Muscle of leg (tissue), 11 donors: ENCODE results near the gene CEP135. TPM values are rescaled to one million over a fixed set of nuclear protein-coding genes. Genes with fewer than 3 reads are reported as not detected.

Experiments
- DNase-seq: peaks from one replicate; pipeline ENCODE4 v3.0.0; 2013
- H3K27ac ChIP-seq: one replicate; pipeline ENCODE4 v1.5.1; 2013; ENCODE audit warnings: mild to moderate bottlenecking, low read length, control low read depth
- H3K27me3 ChIP-seq: one replicate; pipeline ENCODE4 v1.6.1; 2013; ENCODE audit warnings: low read length; ENCODE audit not compliant: control insufficient read depth, insufficient read depth
- H3K36me3 ChIP-seq: one replicate; pipeline ENCODE4 v1.6.1; 2013; ENCODE audit warnings: low read length; ENCODE audit not compliant: control insufficient read depth, insufficient read depth
- H3K4me1 ChIP-seq: one replicate; pipeline ENCODE4 v1.6.1; 2013; ENCODE audit warnings: low read length; ENCODE audit not compliant: control insufficient read depth, insufficient read depth
- H3K4me3 ChIP-seq: one replicate; pipeline ENCODE4 v1.5.1; 2013; ENCODE audit warnings: low read length, control low read depth
- H3K9me3 ChIP-seq: replicated peaks from 2 replicates; pipeline ENCODE4 v1.6.1; 2013; ENCODE audit warnings: low read depth, low read length; ENCODE audit not compliant: control insufficient read depth
- WGBS: methylation state at CpG from one replicate; pipeline ENCODE4 v1.1.5; 2013; ENCODE audit warnings: missing lambda C conversion rate; ENCODE audit not compliant: insufficient coverage; 5-methylcytosine and 5-hydroxymethylcytosine counted together
- polyA plus RNA-seq, 8 donors: library from polyadenylated mRNA; unstranded; fragments of 120-200 nt; gene quantifications; one replicate each; pipeline versions ENCODE4 v1.2.1 to v1.2.3, GENCODE V29; 2013; ENCODE audit warnings: inconsistent platforms in 1 of 8, low replicate concordance in 1 of 8; ENCODE audit not compliant: insufficient read length in 8 of 8, insufficient read depth in 1 of 8
- total RNA-seq: library from RNA; stranded (reverse); fragments of 120-200 nt; gene quantifications from one replicate; pipeline ENCODE4 v1.2.4, GENCODE V29; 2013

Gene CEP135
- total and polyA plus RNA-seq, 9 donors: 4.4 to 8.2 (median 5.5) TPM

DNA sequence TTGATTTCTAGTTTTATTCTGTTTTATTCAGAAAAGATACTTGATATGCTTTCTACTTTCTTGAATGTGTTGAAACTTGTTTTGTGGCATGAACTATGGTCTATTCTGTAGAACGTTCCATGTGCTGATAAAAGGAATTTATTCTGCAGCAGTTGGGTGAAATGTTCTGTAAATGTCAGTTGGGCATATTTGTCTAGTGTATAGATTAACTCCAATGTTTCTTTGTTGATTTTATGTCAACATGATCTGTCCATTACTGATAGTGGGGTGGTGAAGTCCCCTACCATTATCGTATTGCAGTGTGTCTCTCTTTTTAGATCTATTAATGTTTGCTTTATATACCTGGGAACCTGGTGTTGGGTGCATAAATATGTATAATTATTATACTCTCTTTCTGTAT, 55.5 kb downstream of the CEP135 start:
- H3K9me3 ChIP-seq: no peaks in the 10 kb centered on the region
- H3K27me3 ChIP-seq: no peaks in the 10 kb centered on the region
- no peaks in the 10 kb centered on the region for H3K4me1 ChIP-seq
- no peak overlapping the region for H3K27ac ChIP-seq
- 100% methylated on average over 1 of the region's 2 CpGs for WGBS
- no peak for DNase-seq
- H3K36me3 ChIP-seq: peaks cover 11% of the 10 kb centered on the region
- H3K4me3 ChIP-seq: no peak overlapping the region

DNA sequence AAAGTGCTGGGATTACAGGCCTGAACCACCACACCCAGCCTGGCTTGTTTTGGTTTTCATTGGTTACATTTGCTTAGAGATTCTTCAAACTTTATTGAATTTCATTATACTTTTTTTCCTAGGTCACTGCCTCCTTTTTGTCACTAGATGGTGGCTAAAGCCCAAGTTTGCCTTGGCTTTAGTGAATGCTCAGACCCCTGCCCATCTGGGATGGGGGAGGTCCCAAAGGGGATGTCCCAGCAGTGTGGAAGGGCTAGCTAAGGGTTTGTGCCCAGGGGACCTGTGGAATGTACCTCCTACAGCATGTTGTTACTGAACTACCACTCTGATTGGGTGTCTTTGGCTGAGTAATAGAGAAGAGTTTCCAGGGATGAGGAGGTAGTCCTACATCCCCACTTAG, 58.4 kb downstream of the CEP135 start:
- no peak for DNase-seq
- H3K9me3 ChIP-seq: no peaks in the 10 kb centered on the region
- no peak overlapping the region for H3K4me3 ChIP-seq
- no peaks in the 10 kb centered on the region for H3K4me1 ChIP-seq
- H3K27ac ChIP-seq: no peak overlapping the region
- H3K36me3 ChIP-seq: peaks cover 4% of the 10 kb centered on the region
- no peaks in the 10 kb centered on the region for H3K27me3 ChIP-seq

DNA sequence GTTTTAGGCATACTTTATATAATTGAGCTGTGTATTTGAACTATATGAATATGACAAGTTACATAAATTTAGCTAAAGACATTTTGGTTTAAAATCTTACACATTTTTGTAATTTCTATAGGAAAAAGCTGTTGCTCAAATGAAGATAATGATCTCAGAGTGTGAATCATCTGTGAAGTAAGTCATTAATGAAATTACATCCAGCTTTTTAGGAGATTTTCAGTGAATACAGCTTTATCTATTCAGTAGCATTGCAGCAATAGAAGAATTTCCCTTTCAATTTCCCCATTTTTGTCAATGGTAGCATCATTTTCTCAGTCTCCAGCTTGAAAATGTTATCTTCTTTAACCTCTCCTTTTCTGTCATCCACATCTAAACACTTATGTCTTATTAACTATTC, 59.5 kb downstream of the CEP135 start:
- Histone ChIP-seq H3K36me3 (peaks cover 4% of the 10 kb centered on the region), H3K27ac (no peak overlapping the region), H3K4me1 (no peaks in the 10 kb centered on the region), H3K27me3 (no peaks in the 10 kb centered on the region), H3K9me3 (no peaks in the 10 kb centered on the region), H3K4me3 (no peak overlapping the region)
- no peak for DNase-seq

DNA sequence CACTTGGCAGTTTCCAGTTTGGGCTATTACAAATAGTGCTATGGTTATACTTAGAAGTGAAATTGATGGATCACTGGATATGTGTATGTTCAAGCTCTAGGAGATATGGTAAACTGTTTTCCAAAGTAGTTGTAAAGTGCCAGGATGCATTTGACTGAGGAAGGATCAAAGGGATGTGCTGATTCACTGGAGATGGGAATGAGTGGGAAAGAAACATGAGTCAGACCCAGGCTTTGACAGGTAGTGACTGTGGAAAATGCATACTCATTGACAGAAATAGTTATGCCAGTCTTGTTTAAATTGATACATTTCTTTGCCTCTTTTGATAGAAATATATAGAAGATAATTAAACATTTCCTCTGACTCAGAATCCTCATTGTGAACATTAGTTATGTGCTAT, 77.9 kb downstream of the CEP135 start:
- DNase-seq: no peak
- Histone ChIP-seq H3K9me3 (no peaks in the 10 kb centered on the region), H3K36me3 (peaks cover 10% of the 10 kb centered on the region)

DNA sequence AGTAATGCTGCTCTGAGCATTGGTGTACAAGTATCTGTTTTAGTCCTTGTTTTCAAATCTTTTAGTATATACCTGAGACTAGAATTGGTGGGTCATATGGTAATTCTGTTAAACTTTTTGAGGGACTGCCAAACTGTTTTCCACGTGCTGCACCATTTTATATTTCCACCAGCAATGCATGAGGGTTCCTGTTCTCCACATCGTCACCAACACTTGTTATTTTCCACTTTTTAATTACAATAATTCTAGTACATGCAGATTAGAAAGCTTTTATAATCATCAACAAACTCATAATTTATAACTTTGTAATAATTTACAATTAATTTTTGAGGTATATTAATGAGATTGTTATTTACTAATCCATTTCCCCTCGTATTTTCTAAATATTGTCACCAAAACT, 79.4 kb downstream of the CEP135 start:
- no CpG with 5 or more reads among the region's 3 CpGs for WGBS
- Histone ChIP-seq H3K4me3 (no peak overlapping the region), H3K4me1 (no peaks in the 10 kb centered on the region), H3K9me3 (no peaks in the 10 kb centered on the region), H3K36me3 (peaks cover 10% of the 10 kb centered on the region), H3K27me3 (no peaks in the 10 kb centered on the region), H3K27ac (no peak overlapping the region)
- no peak for DNase-seq

More for the DNA sequence above, 77.9 kb downstream of the CEP135 start:
- H3K27ac ChIP-seq: no peak overlapping the region
- no peaks in the 10 kb centered on the region for H3K4me1 ChIP-seq
- no peaks in the 10 kb centered on the region for H3K27me3 ChIP-seq
- no peak overlapping the region for H3K4me3 ChIP-seq

DNA sequence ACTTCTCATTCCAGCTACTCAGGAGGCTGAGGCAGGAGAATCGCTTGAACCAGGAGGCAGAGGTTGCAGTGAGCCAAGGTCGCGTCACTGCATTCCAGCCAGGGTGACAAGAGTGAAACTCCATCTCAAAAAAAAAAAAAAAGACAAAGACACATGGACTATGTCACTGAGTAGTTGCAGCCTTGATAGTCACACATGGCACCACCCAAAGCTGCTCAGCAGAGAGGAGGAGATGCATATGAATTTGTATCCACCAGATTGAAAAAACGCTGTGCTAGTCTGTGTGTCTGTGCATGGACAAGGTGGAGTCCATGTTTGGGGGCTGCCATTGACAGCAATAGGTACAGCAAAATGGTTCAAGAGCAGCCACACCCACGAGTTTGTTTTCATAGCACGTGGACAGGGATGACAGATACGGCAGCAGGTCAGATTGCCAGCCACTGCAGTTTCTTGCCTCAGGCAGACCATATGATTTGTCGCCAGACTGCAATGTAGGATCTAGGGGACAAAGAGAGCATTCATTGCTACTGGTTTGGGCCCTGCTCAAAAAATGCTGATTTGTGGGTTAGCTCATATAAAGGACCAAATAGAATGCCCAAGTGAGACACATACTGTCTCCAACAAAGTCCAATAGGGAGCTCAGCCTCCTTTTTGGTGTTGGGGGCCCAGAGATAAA, 89.9 kb downstream of the CEP135 start:
- H3K36me3 ChIP-seq: no peaks in the 10 kb centered on the region

DNA sequence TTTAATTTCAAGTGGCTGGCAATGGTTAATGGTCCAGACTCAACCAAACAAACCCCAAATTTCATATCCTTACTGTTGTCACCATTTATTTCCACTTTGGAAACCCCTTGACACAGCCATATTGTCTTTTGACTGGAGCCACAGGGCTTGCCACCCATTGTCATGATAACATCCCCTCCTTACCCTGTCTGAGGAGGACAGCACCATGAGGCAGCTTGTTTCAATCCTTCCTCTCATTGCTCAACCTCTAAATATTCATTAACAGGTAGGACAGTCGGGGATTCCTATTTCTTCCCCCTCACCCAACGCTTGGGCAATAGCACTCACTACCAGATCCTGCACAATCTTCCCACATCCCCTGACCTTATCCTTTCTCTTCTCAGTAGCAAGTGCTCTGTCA, 92.1 kb downstream of the CEP135 start:
- Histone ChIP-seq H3K9me3 (no peaks in the 10 kb centered on the region), H3K4me1 (no peaks in the 10 kb centered on the region), H3K27ac (no peak overlapping the region), H3K36me3 (no peaks in the 10 kb centered on the region), H3K27me3 (no peaks in the 10 kb centered on the region), H3K4me3 (no peak overlapping the region)
- WGBS: 51% methylated on average over 2 of the region's 2 CpGs
- no peak for DNase-seq

More for the DNA sequence above, 89.9 kb downstream of the CEP135 start:
- H3K27me3 ChIP-seq: no peaks in the 10 kb centered on the region
- no peak overlapping the region for H3K27ac ChIP-seq
- H3K4me1 ChIP-seq: no peaks in the 10 kb centered on the region
- no peaks in the 10 kb centered on the region for H3K9me3 ChIP-seq
- DNase-seq: no peak
- no peak overlapping the region for H3K4me3 ChIP-seq
- WGBS: 69% methylated on average over 4 of the region's 8 CpGs

DNA sequence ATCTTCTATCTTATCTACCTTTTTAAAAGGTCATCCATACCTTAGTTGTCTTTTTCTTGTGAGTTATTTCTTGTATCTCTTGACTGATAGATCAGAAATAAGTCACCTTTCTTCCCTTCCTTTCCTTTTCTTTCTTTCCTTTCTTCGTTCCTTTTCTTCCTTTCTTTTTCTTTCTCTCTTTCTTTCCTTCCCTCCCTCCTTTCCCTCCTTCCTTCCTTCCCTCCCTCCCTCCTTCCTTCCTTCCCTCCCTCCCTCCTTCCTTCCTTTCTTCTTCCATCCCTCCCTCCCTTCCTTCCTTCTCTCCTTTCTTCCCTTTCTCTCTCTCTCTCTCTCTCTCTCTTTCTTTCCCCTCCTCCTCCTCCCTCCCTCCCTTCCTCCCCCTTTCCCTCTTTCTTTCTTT, 93.5 kb downstream of the CEP135 start:
- 94% methylated on average over 1 of the region's 1 CpG for WGBS
- no peak overlapping the region for H3K4me3 ChIP-seq
- no peaks in the 10 kb centered on the region for H3K4me1 ChIP-seq
- H3K27me3 ChIP-seq: no peaks in the 10 kb centered on the region
- H3K9me3 ChIP-seq: no peaks in the 10 kb centered on the region
- H3K27ac ChIP-seq: no peak overlapping the region
- H3K36me3 ChIP-seq: no peaks in the 10 kb centered on the region
- no peak for DNase-seq

DNA sequence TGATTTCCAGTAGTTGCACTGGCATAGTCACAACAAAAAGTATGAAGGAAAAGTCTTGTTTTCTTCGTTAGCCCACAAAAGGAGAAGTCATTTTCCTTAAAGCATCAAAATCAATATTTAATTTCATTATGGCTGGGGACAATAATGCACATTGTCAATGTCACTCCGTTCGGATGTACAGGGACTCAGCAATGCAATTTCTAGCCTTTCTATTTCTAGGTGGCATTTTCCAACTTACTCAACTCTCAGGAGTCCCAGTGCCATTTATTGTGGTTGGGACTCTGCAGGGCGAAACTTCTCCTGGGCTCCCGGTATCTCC, 99.6 kb downstream of the CEP135 start:
- Histone ChIP-seq H3K4me3 (peak overlapping the region; percentile 69), H3K27ac (no peak overlapping the region), H3K4me1 (no peaks in the 10 kb centered on the region), H3K36me3 (no peaks in the 10 kb centered on the region), H3K9me3 (no peaks in the 10 kb centered on the region), H3K27me3 (peaks cover 4% of the 10 kb centered on the region)
- WGBS: 0% methylated on average over 1 of the region's 5 CpGs
- DNase-seq: no peak

DNA sequence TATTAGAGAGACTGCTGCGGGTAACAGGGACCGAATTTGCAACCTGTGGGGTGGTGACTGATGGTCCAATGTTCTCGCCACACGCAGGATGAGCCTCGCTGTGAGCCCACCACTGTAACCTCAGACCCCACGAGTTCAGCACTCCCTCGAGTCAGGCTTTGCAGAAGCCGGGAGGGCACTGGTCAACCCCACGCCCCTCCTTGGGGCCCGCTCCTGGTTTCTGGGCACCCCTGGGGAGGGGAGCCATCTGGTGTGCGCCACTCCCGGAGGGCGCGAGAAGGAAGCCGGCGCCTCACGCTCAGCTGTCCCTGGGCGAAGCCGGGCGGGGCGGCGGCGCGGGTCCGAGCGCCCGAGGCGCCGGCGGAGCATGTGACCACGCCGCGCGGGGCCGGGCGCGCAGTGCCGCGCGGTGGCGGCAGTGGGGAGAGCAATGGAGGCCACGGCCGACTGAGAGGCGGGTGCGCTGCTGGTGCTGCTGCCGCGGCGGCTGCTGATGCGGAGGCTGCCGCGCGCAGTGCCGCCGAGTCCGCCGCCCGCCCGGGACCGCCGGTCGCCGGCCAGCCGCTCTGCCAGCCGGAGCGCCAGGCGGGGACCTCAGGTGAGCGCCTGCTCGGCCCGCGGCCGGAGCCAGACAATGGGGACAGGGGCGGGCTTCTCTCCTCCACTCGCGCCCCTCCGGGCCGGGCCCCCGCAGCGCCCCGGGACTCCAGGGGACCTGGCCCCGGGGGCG, 100.1 kb downstream of the CEP135 start:
- 0% methylated on average over 78 of the region's 81 CpGs for WGBS
- Histone ChIP-seq H3K4me1 (no peaks in the 10 kb centered on the region), H3K4me3 (peak overlapping the region; percentile 88), H3K27me3 (peaks cover 4% of the 10 kb centered on the region), H3K36me3 (no peaks in the 10 kb centered on the region), H3K9me3 (no peaks in the 10 kb centered on the region), H3K27ac (no peak overlapping the region)
- DNase-seq: peak; percentile 83

DNA sequence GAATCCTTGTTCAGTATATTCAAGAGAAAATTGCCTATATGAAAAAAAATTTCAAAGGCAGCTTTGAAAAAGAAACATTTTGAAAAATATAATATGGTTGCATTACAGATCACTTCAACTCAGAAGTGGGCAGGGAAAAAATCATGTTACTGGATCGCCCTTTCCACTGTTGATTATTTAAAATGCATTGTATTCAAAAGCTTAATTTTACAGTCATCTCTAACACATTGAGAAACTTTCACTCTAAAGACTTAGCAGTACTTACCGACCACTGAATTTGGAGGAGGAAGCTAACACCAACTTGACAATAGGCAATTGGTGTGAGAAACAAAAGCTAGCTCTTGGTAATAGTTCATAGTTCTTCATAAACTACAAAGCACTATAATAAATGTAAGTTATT, 101.9 kb downstream of the CEP135 start:
- Histone ChIP-seq H3K27ac (no peak overlapping the region), H3K4me1 (no peaks in the 10 kb centered on the region), H3K36me3 (no peaks in the 10 kb centered on the region), H3K4me3 (no peak overlapping the region), H3K27me3 (peaks cover 4% of the 10 kb centered on the region), H3K9me3 (no peaks in the 10 kb centered on the region)
- DNase-seq: no peak
- WGBS: no CpG with 5 or more reads among the region's 2 CpGs
